A549 (cell line): ENCODE results near the gene WASF3.

Experiments used
- HDAC2 ChIP-seq: fragments of 200-600 bp; sonication (generic); IDR thresholded peaks from 2 replicates; pipeline ENCODE4 v1.6.1; 2016
- POLR2A ChIP-seq: IDR thresholded peaks from 2 replicates; pipeline ENCODE4 v1.6.1; 2012; ENCODE audit warnings: mild to moderate bottlenecking, low read length
- RARB ChIP-seq: fragments of 250-450 bp; sonication (Bioruptor Pico); IDR thresholded peaks from 2 replicates; pipeline ENCODE4 v1.8.0; 2021; ENCODE audit warnings: mild to moderate bottlenecking, moderate library complexity
- RFX5 ChIP-seq: fragments of 450-650 bp; IDR thresholded peaks from 2 replicates; pipeline ENCODE4 v1.7.1; 2014; ENCODE audit warnings: antibody characterized with exemption, mild to moderate bottlenecking, moderate library complexity
- TF ChIP-seq, protein P1 (sequence below): fragments of 450-650 bp; IDR thresholded peaks from 2 replicates; pipeline ENCODE4 v1.6.1; 2014; ENCODE audit warnings: antibody characterized with exemption
- TF ChIP-seq, protein P2 (sequence below): fragments of >200 bp; sonication (Bioruptor Twin); formaldehyde crosslinking; IDR thresholded peaks from 3 replicates; pipeline ENCODE4 v1.5.1; 2016

DNA sequence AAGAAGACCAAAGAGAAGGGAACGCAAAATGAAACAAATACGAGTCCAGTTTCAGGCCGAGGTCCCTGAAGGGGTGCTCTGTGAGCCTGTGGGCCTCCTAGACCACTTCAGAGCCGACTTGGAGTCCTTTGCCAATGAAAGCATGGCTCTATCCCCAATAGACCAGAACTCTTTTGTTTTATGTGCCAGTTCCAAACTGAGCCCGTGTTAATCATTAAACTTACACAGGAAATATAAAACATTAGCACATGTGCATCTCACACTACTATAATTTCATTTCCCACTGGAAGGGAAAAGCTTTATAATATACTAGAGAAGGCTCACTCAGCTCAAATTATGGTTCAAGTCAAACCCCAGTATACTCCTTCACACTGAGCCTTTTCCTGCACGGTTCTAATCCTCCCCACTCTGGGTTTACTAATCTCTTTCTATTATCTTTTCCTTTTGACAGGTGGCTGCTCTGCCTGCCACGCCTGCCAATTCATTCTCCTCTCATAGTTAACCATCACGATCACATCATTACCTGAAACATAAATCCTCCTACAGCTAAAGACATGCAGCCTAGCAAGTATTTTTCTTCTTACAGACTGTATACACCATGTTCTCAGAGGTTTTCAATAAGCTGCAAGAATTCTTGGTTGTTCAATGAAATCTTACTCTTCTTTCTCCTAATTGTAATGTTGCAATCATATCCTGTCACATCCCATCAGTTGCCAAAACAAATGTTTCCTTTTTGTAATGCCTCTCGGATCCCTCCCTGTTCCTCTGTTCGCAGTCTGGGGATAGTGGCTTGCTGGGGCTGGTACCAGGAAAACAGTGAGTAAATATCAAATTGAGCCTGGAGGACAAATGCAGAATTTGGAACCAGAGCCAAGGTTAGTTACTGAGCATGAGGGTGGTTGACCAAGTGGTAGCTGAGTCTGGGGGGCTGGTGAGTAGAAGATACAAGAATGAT lies 18.8 kb upstream of the WASF3 start:
- TF ChIP-seq POLR2A (no peak), RARB (CRISPR knock-in tag) (no peak), RFX5 (no peak), HDAC2 (no peak)
- TF ChIP-seq, protein P1, sequence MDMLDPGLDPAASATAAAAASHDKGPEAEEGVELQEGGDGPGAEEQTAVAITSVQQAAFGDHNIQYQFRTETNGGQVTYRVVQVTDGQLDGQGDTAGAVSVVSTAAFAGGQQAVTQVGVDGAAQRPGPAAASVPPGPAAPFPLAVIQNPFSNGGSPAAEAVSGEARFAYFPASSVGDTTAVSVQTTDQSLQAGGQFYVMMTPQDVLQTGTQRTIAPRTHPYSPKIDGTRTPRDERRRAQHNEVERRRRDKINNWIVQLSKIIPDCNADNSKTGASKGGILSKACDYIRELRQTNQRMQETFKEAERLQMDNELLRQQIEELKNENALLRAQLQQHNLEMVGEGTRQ, result no peak
- TF ChIP-seq, protein P2, sequence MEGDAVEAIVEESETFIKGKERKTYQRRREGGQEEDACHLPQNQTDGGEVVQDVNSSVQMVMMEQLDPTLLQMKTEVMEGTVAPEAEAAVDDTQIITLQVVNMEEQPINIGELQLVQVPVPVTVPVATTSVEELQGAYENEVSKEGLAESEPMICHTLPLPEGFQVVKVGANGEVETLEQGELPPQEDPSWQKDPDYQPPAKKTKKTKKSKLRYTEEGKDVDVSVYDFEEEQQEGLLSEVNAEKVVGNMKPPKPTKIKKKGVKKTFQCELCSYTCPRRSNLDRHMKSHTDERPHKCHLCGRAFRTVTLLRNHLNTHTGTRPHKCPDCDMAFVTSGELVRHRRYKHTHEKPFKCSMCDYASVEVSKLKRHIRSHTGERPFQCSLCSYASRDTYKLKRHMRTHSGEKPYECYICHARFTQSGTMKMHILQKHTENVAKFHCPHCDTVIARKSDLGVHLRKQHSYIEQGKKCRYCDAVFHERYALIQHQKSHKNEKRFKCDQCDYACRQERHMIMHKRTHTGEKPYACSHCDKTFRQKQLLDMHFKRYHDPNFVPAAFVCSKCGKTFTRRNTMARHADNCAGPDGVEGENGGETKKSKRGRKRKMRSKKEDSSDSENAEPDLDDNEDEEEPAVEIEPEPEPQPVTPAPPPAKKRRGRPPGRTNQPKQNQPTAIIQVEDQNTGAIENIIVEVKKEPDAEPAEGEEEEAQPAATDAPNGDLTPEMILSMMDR, result no peak
